HEK293 (cell line): ENCODE measurements around the gene FFAR4.

Source experiments
- CTCF ChIA-PET: fragments of 350-600 bp; formaldehyde crosslinking; extraction: SDS; loops from one replicate; lab custom pipeline; 2021; ENCODE audit warnings: antibody characterized with exemption; lab: Yijun Ruan, JAX
- POLR2A ChIA-PET: fragments of 300-600 bp; formaldehyde crosslinking; extraction: SDS; loops from one replicate; lab custom pipeline; 2020; ENCODE audit warnings: antibody characterized with exemption, inconsistent platforms; lab: Yijun Ruan, JAX
- H3K27ac ChIP-seq: fragments of 200-500 bp; sonication (Bioruptor generic); 2 replicates; pipeline ENCODE4 v1.5.1; 2014; ENCODE audit warnings: low read depth, low read length, control low read depth, inconsistent platforms; ENCODE audit errors: extremely low read depth
- H3K36me3 ChIP-seq, 2 experiments: fragments of 200-500 bp in 1 of 2; sonication (Bioruptor generic) in 1 of 2; 1 replicate in 1 of 2; 2 replicates in 1 of 2; pipeline ENCODE4 v1.5.1; 2014 to 2017; ENCODE audit warnings: inconsistent platforms in 2 of 2, low read length in 2 of 2; ENCODE audit not compliant: control insufficient read depth in 2 of 2, insufficient read depth in 1 of 2
- H3K4me1 ChIP-seq: fragments of 200-500 bp; sonication (Bioruptor generic); 2 replicates; pipeline ENCODE4 v1.5.1; 2014; ENCODE audit warnings: mild to moderate bottlenecking, low read length, inconsistent platforms; ENCODE audit not compliant: control insufficient read depth, insufficient read depth
- H3K4me3 ChIP-seq: 2 replicates; pipeline ENCODE4 v1.5.1; 2011; ENCODE audit warnings: low read depth, mild to moderate bottlenecking, control low read depth, low read length, moderate library complexity
- H3K9me3 ChIP-seq: fragments of 200-500 bp; sonication (Bioruptor generic); 2 replicates; pipeline ENCODE4 v1.5.1; 2014; ENCODE audit warnings: low read depth, low read length, inconsistent platforms; ENCODE audit not compliant: control insufficient read depth, insufficient read depth
- ELK4 ChIP-seq: IDR thresholded peaks from 2 replicates; pipeline ENCODE4 v1.6.1; 2011; ENCODE audit warnings: mild to moderate bottlenecking, low read depth, low read length, borderline replicate concordance
- HOXA7 ChIP-seq: sonication (generic); formaldehyde crosslinking; IDR thresholded peaks from 2 replicates; pipeline ENCODE4 v1.8.1; 2022; ENCODE audit warnings: missing genetic modification reagents, borderline replicate concordance
- KLF7 ChIP-seq: fragments of 450-650 bp; formaldehyde crosslinking; IDR thresholded peaks from 2 replicates; pipeline ENCODE4 v1.5.1; 2016; ENCODE audit warnings: missing biosample characterization, missing genetic modification characterization, borderline replicate concordance
- OSR2 ChIP-seq: fragments of 450-650 bp; formaldehyde crosslinking; IDR thresholded peaks from 2 replicates; pipeline ENCODE4 v1.5.1; 2016; ENCODE audit warnings: missing biosample characterization, missing genetic modification characterization
- REPIN1 ChIP-seq: fragments of 450-650 bp; formaldehyde crosslinking; IDR thresholded peaks from 2 replicates; pipeline ENCODE4 v1.5.1; 2017; ENCODE audit warnings: missing biosample characterization, missing genetic modification characterization, low read depth
- SETDB1 ChIP-seq: IDR thresholded peaks from one replicate; pipeline ENCODE4 v1.6.1; 2017; ENCODE audit warnings: mild to moderate bottlenecking, low read length, moderate library complexity, mixed read lengths; ENCODE audit not compliant: insufficient read length
- ZFHX2 ChIP-seq: fragments of 450-650 bp; formaldehyde crosslinking; conservative IDR thresholded peaks from 2 replicates; pipeline ENCODE4 v1.5.1; 2016; ENCODE audit warnings: missing biosample characterization, missing genetic modification characterization
- ZIC2 ChIP-seq: fragments of 450-650 bp; formaldehyde crosslinking; IDR thresholded peaks from 2 replicates; pipeline ENCODE4 v1.5.1; 2016; ENCODE audit warnings: missing biosample characterization, missing genetic modification characterization
- ZNF175 ChIP-seq: fragments of 450-650 bp; formaldehyde crosslinking; IDR thresholded peaks from 2 replicates; pipeline ENCODE4 v1.5.1; 2016; ENCODE audit warnings: missing biosample characterization, missing genetic modification characterization
- ZNF184 ChIP-seq: fragments of 450-650 bp; IDR thresholded peaks from 2 replicates; pipeline ENCODE4 v1.5.1; 2018; ENCODE audit warnings: missing biosample characterization, mild to moderate bottlenecking, missing genetic modification characterization
- ZNF335 ChIP-seq: fragments of 450-650 bp; formaldehyde crosslinking; conservative IDR thresholded peaks from 2 replicates; pipeline ENCODE4 v1.5.1; 2016; ENCODE audit warnings: missing biosample characterization, missing genetic modification characterization
- ZNF473 ChIP-seq: fragments of 450-650 bp; formaldehyde crosslinking; IDR thresholded peaks from 2 replicates; pipeline ENCODE4 v1.5.1; 2017; ENCODE audit warnings: missing biosample characterization, missing genetic modification characterization
- ZNF596 ChIP-seq: fragments of 450-650 bp; IDR thresholded peaks from 2 replicates; pipeline ENCODE4 v1.5.0; 2018; ENCODE audit warnings: missing biosample characterization, mild to moderate bottlenecking, missing genetic modification characterization, moderate library complexity
- ZSCAN16 ChIP-seq: fragments of 450-650 bp; formaldehyde crosslinking; IDR thresholded peaks from 2 replicates; pipeline ENCODE4 v1.5.1; 2016; ENCODE audit warnings: missing biosample characterization, missing genetic modification characterization
- TF ChIP-seq, protein P1 (sequence below): fragments of 450-650 bp; formaldehyde crosslinking; IDR thresholded peaks from 2 replicates; pipeline ENCODE4 v1.5.1; 2016; ENCODE audit warnings: missing biosample characterization, missing genetic modification characterization
- TF ChIP-seq, protein P2 (sequence below): fragments of 450-650 bp; formaldehyde crosslinking; IDR thresholded peaks from 2 replicates; pipeline ENCODE4 v1.5.1; 2016; ENCODE audit warnings: missing biosample characterization, missing genetic modification characterization
- TF ChIP-seq, protein P3 (sequence below): fragments of 450-650 bp; formaldehyde crosslinking; IDR thresholded peaks from 2 replicates; pipeline ENCODE4 v1.5.1; 2017; ENCODE audit warnings: missing biosample characterization, missing genetic modification characterization
- TF ChIP-seq, protein P4 (sequence below): fragments of 450-650 bp; formaldehyde crosslinking; IDR thresholded peaks from 2 replicates; pipeline ENCODE4 v1.5.1; 2017; ENCODE audit warnings: missing biosample characterization, missing genetic modification characterization

FFAR4 gene

DNA sequence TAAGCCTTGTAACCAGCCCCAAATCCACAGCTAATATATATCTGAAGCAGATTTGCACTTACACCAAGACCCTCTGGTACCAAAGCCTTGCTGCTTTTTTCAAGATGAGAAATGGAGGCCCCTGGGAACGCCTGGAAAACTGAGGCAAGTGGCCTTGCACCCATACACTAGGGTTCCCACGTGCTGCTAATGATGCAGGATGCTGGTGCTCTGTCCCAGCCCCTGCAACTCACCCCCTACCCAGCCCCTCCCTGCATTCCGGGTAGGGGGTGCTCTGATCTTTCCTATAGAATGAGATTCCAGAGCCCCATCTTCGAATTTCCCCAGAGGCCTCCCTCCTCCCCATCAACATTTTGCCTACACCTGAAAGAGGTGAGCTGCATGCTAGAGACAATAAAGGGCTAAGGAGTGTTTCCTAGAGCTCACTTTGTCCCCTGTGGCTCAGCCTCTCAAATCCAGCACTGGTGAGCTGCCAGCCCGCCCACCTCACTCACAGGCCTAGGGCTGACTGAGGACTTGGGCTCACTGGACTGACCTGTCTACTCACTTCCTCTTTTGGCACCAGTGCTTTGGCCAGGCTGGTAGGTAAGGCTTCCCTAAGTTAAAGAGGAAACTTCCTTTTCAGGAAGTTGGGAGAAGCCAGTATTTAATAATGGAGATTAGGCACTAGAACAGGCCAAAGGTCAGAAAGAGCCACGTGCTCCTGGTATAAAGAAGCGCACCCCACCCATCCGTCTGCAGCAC is 24.8 kb downstream of the FFAR4 start:
- ChIA-PET CTCF (interaction anchor here (0.6 kb wide), 1 partner anchor 139 kb away, joined by 5 read pairs; no protein-coding TSS in a partner anchor), POLR2A (interaction anchor here (0.6 kb wide), 1 partner anchor 78 kb away, joined by 3 read pairs; no protein-coding TSS in a partner anchor)

GRCh38 chr10:93593254-93593653 is 26.8 kb downstream of the FFAR4 start:
- CTCF ChIA-PET, result interaction anchor here (1.3 kb wide), 1 partner anchor 39 kb away, joined by 5 read pairs; no protein-coding TSS in a partner anchor
- TF ChIP-seq, protein P1, sequence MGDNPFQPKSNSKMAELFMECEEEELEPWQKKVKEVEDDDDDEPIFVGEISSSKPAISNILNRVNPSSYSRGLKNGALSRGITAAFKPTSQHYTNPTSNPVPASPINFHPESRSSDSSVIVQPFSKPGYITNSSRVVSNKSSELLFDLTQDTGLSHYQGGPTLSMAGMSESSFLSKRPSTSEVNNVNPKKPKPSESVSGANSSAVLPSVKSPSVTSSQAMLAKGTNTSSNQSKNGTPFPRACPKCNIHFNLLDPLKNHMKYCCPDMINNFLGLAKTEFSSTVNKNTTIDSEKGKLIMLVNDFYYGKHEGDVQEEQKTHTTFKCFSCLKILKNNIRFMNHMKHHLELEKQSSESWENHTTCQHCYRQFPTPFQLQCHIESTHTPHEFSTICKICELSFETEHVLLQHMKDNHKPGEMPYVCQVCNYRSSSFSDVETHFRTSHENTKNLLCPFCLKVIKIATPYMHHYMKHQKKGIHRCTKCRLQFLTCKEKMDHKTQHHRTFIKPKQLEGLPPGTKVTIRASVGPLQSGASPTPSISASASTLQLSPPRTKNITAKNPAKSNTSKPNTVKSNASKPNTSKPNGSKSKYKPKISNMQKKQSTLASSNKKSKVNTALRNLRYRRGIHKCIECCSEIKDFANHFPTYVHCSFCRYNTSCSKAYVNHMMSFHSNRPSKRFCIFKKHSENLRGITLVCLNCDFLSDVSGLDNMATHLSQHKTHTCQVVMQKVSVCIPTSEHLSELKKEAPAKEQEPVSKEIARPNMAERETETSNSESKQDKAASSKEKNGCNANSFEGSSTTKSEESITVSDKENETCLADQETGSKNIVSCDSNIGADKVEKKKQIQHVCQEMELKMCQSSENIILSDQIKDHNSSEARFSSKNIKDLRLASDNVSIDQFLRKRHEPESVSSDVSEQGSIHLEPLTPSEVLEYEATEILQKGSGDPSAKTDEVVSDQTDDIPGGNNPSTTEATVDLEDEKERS (tag by site-specific recombination), result no peak
- TF ChIP-seq SETDB1 (no peak), ZSCAN16 (tag by site-specific recombination) (no peak), ELK4 (no peak), KLF7 (tag by site-specific recombination) (no peak), ZNF596 (no peak), OSR2 (tag by site-specific recombination) (no peak), ZNF335 (no peak), ZIC2 (tag by site-specific recombination) (no peak), ZNF175 (tag by site-specific recombination) (no peak), HOXA7 (CRISPR knock-in tag) (no peak), REPIN1 (tag by site-specific recombination) (no peak)
- TF ChIP-seq, protein P2, sequence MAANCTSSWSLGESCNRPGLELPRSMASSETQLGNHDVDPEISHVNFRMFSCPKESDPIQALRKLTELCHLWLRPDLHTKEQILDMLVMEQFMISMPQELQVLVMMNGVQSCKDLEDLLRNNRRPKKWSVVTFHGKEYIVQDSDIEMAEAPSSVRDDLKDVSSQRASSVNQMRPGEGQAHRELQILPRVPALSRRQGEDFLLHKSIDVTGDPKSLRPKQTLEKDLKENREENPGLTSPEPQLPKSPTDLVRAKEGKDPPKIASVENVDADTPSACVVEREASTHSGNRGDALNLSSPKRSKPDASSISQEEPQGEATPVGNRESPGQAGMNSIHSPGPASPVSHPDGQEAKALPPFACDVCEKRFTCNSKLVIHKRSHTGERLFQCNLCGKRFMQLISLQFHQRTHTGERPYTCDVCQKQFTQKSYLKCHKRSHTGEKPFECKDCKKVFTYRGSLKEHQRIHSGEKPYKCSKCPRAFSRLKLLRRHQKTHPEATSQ (tag by site-specific recombination), result no peak
- TF ChIP-seq, protein P3, sequence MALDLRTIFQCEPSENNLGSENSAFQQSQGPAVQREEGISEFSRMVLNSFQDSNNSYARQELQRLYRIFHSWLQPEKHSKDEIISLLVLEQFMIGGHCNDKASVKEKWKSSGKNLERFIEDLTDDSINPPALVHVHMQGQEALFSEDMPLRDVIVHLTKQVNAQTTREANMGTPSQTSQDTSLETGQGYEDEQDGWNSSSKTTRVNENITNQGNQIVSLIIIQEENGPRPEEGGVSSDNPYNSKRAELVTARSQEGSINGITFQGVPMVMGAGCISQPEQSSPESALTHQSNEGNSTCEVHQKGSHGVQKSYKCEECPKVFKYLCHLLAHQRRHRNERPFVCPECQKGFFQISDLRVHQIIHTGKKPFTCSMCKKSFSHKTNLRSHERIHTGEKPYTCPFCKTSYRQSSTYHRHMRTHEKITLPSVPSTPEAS (tag by site-specific recombination), result no peak
- TF ChIP-seq, protein P4, sequence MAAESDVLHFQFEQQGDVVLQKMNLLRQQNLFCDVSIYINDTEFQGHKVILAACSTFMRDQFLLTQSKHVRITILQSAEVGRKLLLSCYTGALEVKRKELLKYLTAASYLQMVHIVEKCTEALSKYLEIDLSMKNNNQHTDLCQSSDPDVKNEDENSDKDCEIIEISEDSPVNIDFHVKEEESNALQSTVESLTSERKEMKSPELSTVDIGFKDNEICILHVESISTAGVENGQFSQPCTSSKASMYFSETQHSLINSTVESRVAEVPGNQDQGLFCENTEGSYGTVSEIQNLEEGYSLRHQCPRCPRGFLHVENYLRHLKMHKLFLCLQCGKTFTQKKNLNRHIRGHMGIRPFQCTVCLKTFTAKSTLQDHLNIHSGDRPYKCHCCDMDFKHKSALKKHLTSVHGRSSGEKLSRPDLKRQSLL (tag by site-specific recombination), result no peak
- no peaks in the 10 kb centered on the region for H3K36me3 ChIP-seq
- no peaks in the 10 kb centered on the region for H3K9me3 ChIP-seq
- POLR2A ChIA-PET, result no interaction called here
- no peak overlapping the region for H3K27ac ChIP-seq
- no peak overlapping the region for H3K4me3 ChIP-seq
- no peaks in the 10 kb centered on the region for H3K4me1 ChIP-seq

More for the DNA sequence above, 24.8 kb downstream of the FFAR4 start:
- Histone ChIP-seq H3K36me3 (no peaks in the 10 kb centered on the region), H3K9me3 (no peaks in the 10 kb centered on the region), H3K4me1 (no peaks in the 10 kb centered on the region), H3K4me3 (no peak overlapping the region)
- TF ChIP-seq ZNF184 (tag by site-specific recombination) (no peak), ZNF473 (tag by site-specific recombination) (no peak), ZFHX2 (tag by site-specific recombination) (0 out of 2 replicates have a peak, but pooled peaks have one; percentile 16)
- TF ChIP-seq, all 188 proteins: peak for 1
- no peak overlapping the region for H3K27ac ChIP-seq
